HepG2 (cell line): ENCODE data around the gene TRIAP1. TPM values are rescaled to one million over a fixed set of nuclear protein-coding genes. Genes with fewer than 3 reads are reported as not detected.

Source experiments
- ATAC-seq: fragments of 200-7000 bp; cut with Tn5 transposase; 3 replicates; pipeline ENCODE4 v1.9.1; 2020; ENCODE audit warnings: mild to moderate bottlenecking, moderate library complexity
- BruUV-seq: library from RNA; stranded (reverse); fragments of 400-500 nt; replicated peaks from 2 replicates; lab custom pipeline; 2021; lab: Mats Ljungman, UMichigan
- CTCF ChIA-PET: fragments of 300-600 bp; formaldehyde crosslinking; extraction: SDS; loops from one replicate; lab custom pipeline; 2021; ENCODE audit warnings: low total read pairs, inconsistent platforms, low intra/inter-chr PET ratio; lab: Yijun Ruan, JAX
- POLR2A ChIA-PET: fragments of 350-600 bp; sonication (Branson Sonifier 250); formaldehyde crosslinking; loops from one replicate; lab custom pipeline; 2020; ENCODE audit warnings: antibody characterized with exemption, inconsistent platforms; lab: Yijun Ruan, JAX
- DNase-seq: peaks from one replicate; pipeline ENCODE4 v3.0.0-alpha.2; 2015; ENCODE audit warnings: low spot score
- FAIRE-seq: peaks from 3 replicates; lab custom pipeline; 2011; peaks lifted over from hg19 to GRCh38; lab: Jason Lieb, UNC
- H2AFZ ChIP-seq: one replicate; pipeline ENCODE4 v1.6.1; 2011; ENCODE audit warnings: low read length, inconsistent platforms
- H3K27ac ChIP-seq: fragments of 300-600 bp; 3 replicates; pipeline ENCODE4 v1.8.0; 2011; ENCODE audit warnings: mixed run types, mild to moderate bottlenecking, mixed read lengths, low read length, inconsistent platforms; ENCODE audit not compliant: insufficient read depth; ENCODE audit errors: extremely low read length
- H3K27me3 ChIP-seq, 2 experiments: fragments of 200-600 bp in 1 of 2; 2 replicates in 1 of 2; 3 replicates in 1 of 2; pipeline versions ENCODE4 v1.6.0 to v1.8.0; 2011; ENCODE audit warnings: low read length in 2 of 2, mild to moderate bottlenecking in 2 of 2, moderate library complexity in 2 of 2, inconsistent platforms in 1 of 2; ENCODE audit not compliant: insufficient read depth in 2 of 2, control insufficient read depth in 1 of 2
- H3K36me3 ChIP-seq, 2 experiments: fragments of 200-600 bp in 1 of 2; replicated peaks in 1 of 2; 2 replicates in 1 of 2; 3 replicates in 1 of 2; pipeline versions ENCODE4 v1.5.1 to v1.8.0; 2011; ENCODE audit warnings: low read length in 2 of 2, inconsistent platforms in 1 of 2; ENCODE audit not compliant: insufficient read depth in 2 of 2, control insufficient read depth in 1 of 2
- H3K4me1 ChIP-seq: 2 replicates; pipeline ENCODE4 v1.5.1; 2012; ENCODE audit warnings: low read length, inconsistent platforms; ENCODE audit not compliant: insufficient read depth
- H3K4me2 ChIP-seq: 2 replicates; pipeline ENCODE4 v1.6.0; 2011; ENCODE audit warnings: low read depth, low read length, inconsistent platforms
- H3K4me3 ChIP-seq, 3 experiments: fragments of 200-600 bp in 1 of 3; sonication (generic), shearing (Covaris generic) in 1 of 3; replicated peaks in 1 of 3; 2 replicates each; pipeline ENCODE4 v1.5.1; 2011 to 2016; ENCODE audit warnings: low read length in 3 of 3, inconsistent platforms in 2 of 3, low read depth in 2 of 3, mild to moderate bottlenecking in 2 of 3, control low read depth in 1 of 3, mixed read lengths in 1 of 3; ENCODE audit not compliant: insufficient read depth in 1 of 3
- H3K79me2 ChIP-seq: one replicate; pipeline ENCODE4 v1.6.1; 2011; ENCODE audit warnings: low read length, inconsistent platforms; ENCODE audit not compliant: insufficient read depth
- H3K9ac ChIP-seq: 2 replicates; pipeline ENCODE4 v1.6.0; 2011; ENCODE audit warnings: mild to moderate bottlenecking, low read depth, low read length, inconsistent platforms; ENCODE audit not compliant: insufficient read depth
- H3K9me3 ChIP-seq: 2 replicates; pipeline ENCODE4 v1.5.1; 2012; ENCODE audit warnings: mild to moderate bottlenecking, low read length
- H4K20me1 ChIP-seq: 2 replicates; pipeline ENCODE4 v1.6.0; 2011; ENCODE audit warnings: inconsistent platforms, mild to moderate bottlenecking, low read length, moderate library complexity; ENCODE audit not compliant: insufficient read depth
- ELF1 ChIP-seq: sonication (generic); formaldehyde crosslinking; IDR thresholded peaks from 2 replicates; pipeline ENCODE4 v1.4.0; 2020; ENCODE audit warnings: missing genetic modification reagents
- ELF3 ChIP-seq: IDR thresholded peaks from 2 replicates; pipeline ENCODE4 v1.6.1; 2016; ENCODE audit warnings: missing genetic modification reagents, missing compliant biosample characterization
- KAT8 ChIP-seq: IDR thresholded peaks from 2 replicates; pipeline ENCODE4 v1.6.1; 2016; ENCODE audit warnings: missing genetic modification reagents, missing compliant biosample characterization
- SP5 ChIP-seq: IDR thresholded peaks from 2 replicates; pipeline ENCODE4 v1.6.1; 2016; ENCODE audit warnings: low read depth, borderline replicate concordance
- ZFX ChIP-seq: sonication (generic); formaldehyde crosslinking; IDR thresholded peaks from 2 replicates; pipeline ENCODE4 v1.4.0; 2020; ENCODE audit warnings: mild to moderate bottlenecking, low read depth, missing genetic modification reagents, moderate library complexity
- ZFY ChIP-seq: sonication (generic); formaldehyde crosslinking; IDR thresholded peaks from 2 replicates; pipeline ENCODE4 v1.4.0; 2020; ENCODE audit warnings: missing genetic modification reagents
- ZNF335 ChIP-seq: sonication (generic); formaldehyde crosslinking; IDR thresholded peaks from 2 replicates; pipeline ENCODE4 v1.4.0; 2020; ENCODE audit warnings: missing genetic modification reagents
- ZNF354B ChIP-seq: sonication (generic); formaldehyde crosslinking; IDR thresholded peaks from 2 replicates; pipeline ENCODE4 v1.8.0; 2022; ENCODE audit warnings: mild to moderate bottlenecking, missing genetic modification reagents
- ZNF709 ChIP-seq: sonication (generic); formaldehyde crosslinking; IDR thresholded peaks from 2 replicates; pipeline ENCODE4 v1.5.0; 2020; ENCODE audit warnings: mild to moderate bottlenecking, missing genetic modification reagents
- WGBS: methylation state at CpG from one replicate; pipeline ENCODE4 v1.1.6; 2017; ENCODE audit warnings: low lambda C conversion rate; 5-methylcytosine and 5-hydroxymethylcytosine counted together
- in situ Hi-C: cut with HindIII; loops from 2 replicates; pipeline ENCODE4 v1.10.0; 2017; ENCODE audit warnings: low pct_unique_long_range_greater_than_20kb; ENCODE audit not compliant: extremely low pct_ligation_motif_present
- intact Hi-C: fragments of 100-400 bp; cut with micrococcal nuclease; formaldehyde crosslinking; loops from one replicate; pipeline ENCODE4 v1.10.0; 2022; ENCODE audit not compliant: unreplicated experiment
- polyA plus RNA-seq, 8 experiments: library from polyadenylated mRNA; depleted of rRNA in 3 of 8; stranded (reverse) in 7 of 8; unstranded in 1 of 8; fragments of >200 nt; fragmentation: Illumina TruSeq in 4 of 8; extraction: Trizol in 4 of 8; gene quantifications; 2 replicates each; pipeline versions ENCODE4 v1.2.1 to v1.2.3, GENCODE V29; 2011 to 2016; ENCODE audit warnings: low read depth in 4 of 8, missing spikeins in 1 of 8, mixed read lengths in 1 of 8; ENCODE audit not compliant: insufficient read depth in 1 of 8
- total RNA-seq, 5 experiments: library from RNA; depleted of rRNA; stranded (reverse); fragments of >200 nt; fragmentation: Illumina TruSeq; extraction: Trizol; gene quantifications; 2 replicates each; pipeline ENCODE4 v1.2.3, GENCODE V29; 2016; ENCODE audit warnings: low read depth in 1 of 5
- TF ChIP-seq, protein P1 (sequence below): sonication (generic); formaldehyde crosslinking; IDR thresholded peaks from 2 replicates; pipeline ENCODE4 v1.5.1; 2020; ENCODE audit warnings: mild to moderate bottlenecking, missing genetic modification reagents, moderate library complexity
- TF ChIP-seq, protein P2 (sequence below): sonication (generic); formaldehyde crosslinking; IDR thresholded peaks from 2 replicates; pipeline ENCODE4 v1.4.0; 2020; ENCODE audit warnings: mild to moderate bottlenecking, missing genetic modification reagents
- TF ChIP-seq, protein P3 (sequence below): sonication (generic); formaldehyde crosslinking; IDR thresholded peaks from 2 replicates; pipeline ENCODE4 v1.4.0; 2020; ENCODE audit warnings: missing genetic modification reagents
- TF ChIP-seq, protein P4 (sequence below): sonication (generic); formaldehyde crosslinking; IDR thresholded peaks from 2 replicates; pipeline ENCODE4 v1.8.0; 2022; ENCODE audit warnings: mild to moderate bottlenecking, missing genetic modification reagents, borderline replicate concordance

Gene TRIAP1
- total and polyA plus RNA-seq, 2 of the 13 experiments (the other 11 are each of a cell fraction or from before 2014, with no cell fraction given), result 55.0 to 117 TPM

DNA sequence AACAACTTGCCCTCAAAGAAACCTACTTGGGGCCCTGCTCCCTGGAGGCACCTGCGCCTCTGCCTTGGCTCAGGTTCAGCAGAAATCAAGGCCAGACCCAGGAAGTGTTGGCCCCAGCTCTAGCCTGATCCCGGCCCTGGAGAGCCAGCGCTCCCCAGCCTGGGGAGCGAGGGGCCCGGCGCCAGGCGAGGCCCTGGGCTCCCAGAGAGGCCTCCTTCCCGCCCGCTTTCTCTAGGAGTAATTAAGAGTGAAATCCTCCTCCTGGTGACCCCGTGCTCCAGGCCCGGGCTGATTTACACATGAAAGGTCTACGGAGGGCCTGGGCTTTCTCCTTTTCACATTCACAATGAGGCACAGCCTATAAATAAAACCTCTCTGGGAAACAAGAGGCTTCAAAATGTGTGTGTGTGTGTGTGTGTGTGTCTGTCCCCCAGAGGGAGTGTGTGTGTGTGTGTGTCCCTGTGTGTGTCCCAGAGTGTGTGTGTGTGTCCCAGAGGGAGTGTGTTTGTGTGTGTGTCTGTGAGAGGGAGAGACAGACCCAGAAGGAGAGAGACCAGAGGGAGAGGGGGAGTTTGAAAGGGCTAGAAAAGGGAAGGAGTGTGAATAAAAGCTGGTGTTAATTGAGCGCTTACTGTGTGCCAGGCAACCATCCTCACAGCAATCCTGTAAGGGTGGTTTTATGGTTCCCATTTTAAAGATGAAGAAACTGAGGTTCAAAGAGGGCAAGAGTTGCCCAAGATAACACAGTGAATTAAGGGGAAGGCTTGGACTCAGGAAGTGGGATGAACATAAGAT lies 32.1 kb downstream of the TRIAP1 start:
- ChIA-PET POLR2A (interaction anchor here (0.7 kb wide), 1 partner anchor 31 kb away, joined by 3 read pairs; no protein-coding TSS in a partner anchor), CTCF (no interaction called here)
- FAIRE-seq (no peak), DNase-seq (no peak), ATAC-seq (peak; percentile 94)
- Histone ChIP-seq H3K4me2 (peak overlapping the region; percentile 63), H3K79me2 (no peaks in the 10 kb centered on the region), H3K4me3 (peak overlapping the region in 1 of 3 experiments; percentile 28; a peak in 2 of 6 replicates), H4K20me1 (no peaks in the 10 kb centered on the region), H3K9ac (peak overlapping the region; percentile 39; the same call in 1 of the 2 replicates), H3K27ac (no peak overlapping the region), H2AFZ (peak overlapping the region; percentile 60), H3K9me3 (no peaks in the 10 kb centered on the region), H3K27me3 (no peaks in the 10 kb centered on the region; a peak in 1 of 5 replicates), H3K4me1 (peaks cover 13% of the 10 kb centered on the region), H3K36me3 (no peaks in the 10 kb centered on the region)
- intact Hi-C loops (no loop called here), in situ Hi-C loops (no loop called here)
- 8% methylated on average over 12 of the region's 13 CpGs for WGBS
- BruUV-seq, result no TSS peak
- TF ChIP-seq, protein P1, sequence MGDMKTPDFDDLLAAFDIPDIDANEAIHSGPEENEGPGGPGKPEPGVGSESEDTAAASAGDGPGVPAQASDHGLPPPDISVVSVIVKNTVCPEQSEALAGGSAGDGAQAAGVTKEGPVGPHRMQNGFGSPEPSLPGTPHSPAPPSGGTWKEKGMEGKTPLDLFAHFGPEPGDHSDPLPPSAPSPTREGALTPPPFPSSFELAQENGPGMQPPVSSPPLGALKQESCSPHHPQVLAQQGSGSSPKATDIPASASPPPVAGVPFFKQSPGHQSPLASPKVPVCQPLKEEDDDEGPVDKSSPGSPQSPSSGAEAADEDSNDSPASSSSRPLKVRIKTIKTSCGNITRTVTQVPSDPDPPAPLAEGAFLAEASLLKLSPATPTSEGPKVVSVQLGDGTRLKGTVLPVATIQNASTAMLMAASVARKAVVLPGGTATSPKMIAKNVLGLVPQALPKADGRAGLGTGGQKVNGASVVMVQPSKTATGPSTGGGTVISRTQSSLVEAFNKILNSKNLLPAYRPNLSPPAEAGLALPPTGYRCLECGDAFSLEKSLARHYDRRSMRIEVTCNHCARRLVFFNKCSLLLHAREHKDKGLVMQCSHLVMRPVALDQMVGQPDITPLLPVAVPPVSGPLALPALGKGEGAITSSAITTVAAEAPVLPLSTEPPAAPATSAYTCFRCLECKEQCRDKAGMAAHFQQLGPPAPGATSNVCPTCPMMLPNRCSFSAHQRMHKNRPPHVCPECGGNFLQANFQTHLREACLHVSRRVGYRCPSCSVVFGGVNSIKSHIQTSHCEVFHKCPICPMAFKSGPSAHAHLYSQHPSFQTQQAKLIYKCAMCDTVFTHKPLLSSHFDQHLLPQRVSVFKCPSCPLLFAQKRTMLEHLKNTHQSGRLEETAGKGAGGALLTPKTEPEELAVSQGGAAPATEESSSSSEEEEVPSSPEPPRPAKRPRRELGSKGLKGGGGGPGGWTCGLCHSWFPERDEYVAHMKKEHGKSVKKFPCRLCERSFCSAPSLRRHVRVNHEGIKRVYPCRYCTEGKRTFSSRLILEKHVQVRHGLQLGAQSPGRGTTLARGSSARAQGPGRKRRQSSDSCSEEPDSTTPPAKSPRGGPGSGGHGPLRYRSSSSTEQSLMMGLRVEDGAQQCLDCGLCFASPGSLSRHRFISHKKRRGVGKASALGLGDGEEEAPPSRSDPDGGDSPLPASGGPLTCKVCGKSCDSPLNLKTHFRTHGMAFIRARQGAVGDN, result peak; percentile 58
- peak; percentile 17; the same call in 1 of the 2 replicates for TF ChIP-seq ELF3 (CRISPR knock-in tag)
- TF ChIP-seq, protein P2, sequence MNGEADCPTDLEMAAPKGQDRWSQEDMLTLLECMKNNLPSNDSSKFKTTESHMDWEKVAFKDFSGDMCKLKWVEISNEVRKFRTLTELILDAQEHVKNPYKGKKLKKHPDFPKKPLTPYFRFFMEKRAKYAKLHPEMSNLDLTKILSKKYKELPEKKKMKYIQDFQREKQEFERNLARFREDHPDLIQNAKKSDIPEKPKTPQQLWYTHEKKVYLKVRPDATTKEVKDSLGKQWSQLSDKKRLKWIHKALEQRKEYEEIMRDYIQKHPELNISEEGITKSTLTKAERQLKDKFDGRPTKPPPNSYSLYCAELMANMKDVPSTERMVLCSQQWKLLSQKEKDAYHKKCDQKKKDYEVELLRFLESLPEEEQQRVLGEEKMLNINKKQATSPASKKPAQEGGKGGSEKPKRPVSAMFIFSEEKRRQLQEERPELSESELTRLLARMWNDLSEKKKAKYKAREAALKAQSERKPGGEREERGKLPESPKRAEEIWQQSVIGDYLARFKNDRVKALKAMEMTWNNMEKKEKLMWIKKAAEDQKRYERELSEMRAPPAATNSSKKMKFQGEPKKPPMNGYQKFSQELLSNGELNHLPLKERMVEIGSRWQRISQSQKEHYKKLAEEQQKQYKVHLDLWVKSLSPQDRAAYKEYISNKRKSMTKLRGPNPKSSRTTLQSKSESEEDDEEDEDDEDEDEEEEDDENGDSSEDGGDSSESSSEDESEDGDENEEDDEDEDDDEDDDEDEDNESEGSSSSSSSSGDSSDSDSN (CRISPR knock-in tag), result peak; percentile 58; the same call in 1 of the 2 replicates
- no peak for TF ChIP-seq ZNF354B
- TF ChIP-seq ZFX (CRISPR knock-in tag), result peak; percentile 69
- TF ChIP-seq, protein P3, sequence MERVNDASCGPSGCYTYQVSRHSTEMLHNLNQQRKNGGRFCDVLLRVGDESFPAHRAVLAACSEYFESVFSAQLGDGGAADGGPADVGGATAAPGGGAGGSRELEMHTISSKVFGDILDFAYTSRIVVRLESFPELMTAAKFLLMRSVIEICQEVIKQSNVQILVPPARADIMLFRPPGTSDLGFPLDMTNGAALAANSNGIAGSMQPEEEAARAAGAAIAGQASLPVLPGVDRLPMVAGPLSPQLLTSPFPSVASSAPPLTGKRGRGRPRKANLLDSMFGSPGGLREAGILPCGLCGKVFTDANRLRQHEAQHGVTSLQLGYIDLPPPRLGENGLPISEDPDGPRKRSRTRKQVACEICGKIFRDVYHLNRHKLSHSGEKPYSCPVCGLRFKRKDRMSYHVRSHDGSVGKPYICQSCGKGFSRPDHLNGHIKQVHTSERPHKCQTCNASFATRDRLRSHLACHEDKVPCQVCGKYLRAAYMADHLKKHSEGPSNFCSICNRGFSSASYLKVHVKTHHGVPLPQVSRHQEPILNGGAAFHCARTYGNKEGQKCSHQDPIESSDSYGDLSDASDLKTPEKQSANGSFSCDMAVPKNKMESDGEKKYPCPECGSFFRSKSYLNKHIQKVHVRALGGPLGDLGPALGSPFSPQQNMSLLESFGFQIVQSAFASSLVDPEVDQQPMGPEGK, result 0 out of 2 replicates have a peak, but pooled peaks have one; percentile 23
- TF ChIP-seq, protein P4, sequence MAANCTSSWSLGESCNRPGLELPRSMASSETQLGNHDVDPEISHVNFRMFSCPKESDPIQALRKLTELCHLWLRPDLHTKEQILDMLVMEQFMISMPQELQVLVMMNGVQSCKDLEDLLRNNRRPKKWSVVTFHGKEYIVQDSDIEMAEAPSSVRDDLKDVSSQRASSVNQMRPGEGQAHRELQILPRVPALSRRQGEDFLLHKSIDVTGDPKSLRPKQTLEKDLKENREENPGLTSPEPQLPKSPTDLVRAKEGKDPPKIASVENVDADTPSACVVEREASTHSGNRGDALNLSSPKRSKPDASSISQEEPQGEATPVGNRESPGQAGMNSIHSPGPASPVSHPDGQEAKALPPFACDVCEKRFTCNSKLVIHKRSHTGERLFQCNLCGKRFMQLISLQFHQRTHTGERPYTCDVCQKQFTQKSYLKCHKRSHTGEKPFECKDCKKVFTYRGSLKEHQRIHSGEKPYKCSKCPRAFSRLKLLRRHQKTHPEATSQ, result no peak
- 0 out of 2 replicates have a peak, but pooled peaks have one; percentile 31 for TF ChIP-seq ZNF709 (CRISPR knock-in tag)
- no peak for TF ChIP-seq SP5 (CRISPR knock-in tag)
- peak; percentile 33; the same call in 1 of the 2 replicates for TF ChIP-seq ZFY (CRISPR knock-in tag)
- TF ChIP-seq ELF1 (CRISPR knock-in tag), result peak; percentile 74
- TF ChIP-seq ZNF335, result no peak
- 0 out of 2 replicates have a peak, but pooled peaks have one; percentile 28 for TF ChIP-seq KAT8 (CRISPR knock-in tag)
